ENCODE data around the gene DUOX1.

- TF ChIP-seq EP300 (IDR thresholded peaks at IDR 0.05; ENCODE audit: borderline replicate concordance), result no peak
- TF ChIP-seq, protein P1, sequence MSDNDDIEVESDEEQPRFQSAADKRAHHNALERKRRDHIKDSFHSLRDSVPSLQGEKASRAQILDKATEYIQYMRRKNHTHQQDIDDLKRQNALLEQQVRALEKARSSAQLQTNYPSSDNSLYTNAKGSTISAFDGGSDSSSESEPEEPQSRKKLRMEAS (IDR thresholded peaks at IDR 0.05), result no peak
- no peak for TF ChIP-seq FOXM1 (IDR thresholded peaks at IDR 0.05; ENCODE audit: borderline replicate concordance, low read depth)
Observed at GRCh38 chr15:45169608-45170480, 40.0 kb downstream of the DUOX1 start.
